Measurements from ENCODE around the gene LPA.

Gene LPA

DNA sequence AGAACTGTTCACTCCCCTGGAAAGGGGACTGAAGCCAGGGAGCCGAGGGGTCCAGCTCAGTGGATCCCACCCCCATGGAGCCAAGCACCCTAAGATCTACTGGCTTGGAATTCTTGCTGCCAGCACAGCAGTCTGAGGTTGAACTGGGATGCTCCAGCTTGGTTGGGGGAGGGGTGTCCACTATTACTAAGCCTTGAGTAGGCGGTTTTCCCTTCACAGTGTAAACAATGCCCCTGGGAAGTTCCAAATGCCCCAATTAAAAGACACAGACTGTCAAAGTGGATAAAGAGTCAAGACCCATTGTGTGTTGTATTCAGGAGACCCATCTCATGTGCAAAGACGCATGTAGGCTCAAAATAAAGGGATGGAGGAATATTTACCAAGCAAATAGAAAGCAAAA, 150.2 kb downstream of the LPA start:
- no peak for FAIRE-seq

DNA sequence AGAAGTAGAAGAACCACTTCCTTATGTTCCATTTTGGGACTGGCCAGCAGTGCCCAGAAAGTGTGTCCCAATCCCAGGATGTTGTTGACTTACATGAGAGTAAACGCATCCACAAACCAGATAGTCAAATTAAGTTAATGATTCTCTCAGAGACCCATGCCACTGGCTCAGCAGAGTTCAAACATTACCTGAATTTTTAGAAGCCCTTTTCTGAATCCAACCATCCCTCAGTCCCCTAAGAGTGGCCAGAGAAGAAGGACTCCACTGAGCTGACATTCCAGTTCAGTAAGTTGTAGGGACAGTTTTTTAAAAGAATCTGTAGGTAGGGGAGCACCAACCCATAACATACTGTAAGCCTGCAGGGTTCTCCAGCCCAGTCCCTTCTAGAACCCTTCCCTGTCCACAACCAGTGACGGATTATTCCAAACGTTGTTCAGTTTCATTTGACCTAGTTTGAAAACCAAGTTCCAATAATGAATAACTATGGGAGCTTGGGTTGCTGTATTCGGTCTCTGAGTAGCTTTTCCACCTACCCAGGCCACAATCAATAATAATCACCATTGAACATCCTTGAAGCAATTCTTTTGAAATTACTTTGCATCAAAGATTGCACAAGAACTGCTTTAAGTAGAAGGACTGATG, 153.0 kb downstream of the LPA start:
- FAIRE-seq = no peak

GRCh38 chr6:160510199-160510598, 153.9 kb downstream of the LPA start:
- FAIRE-seq = no peak

- FAIRE-seq = no peak
Observed at GRCh38 chr6:160509610-160510009, 154.5 kb downstream of the LPA start.

- no peak for FAIRE-seq
Observed at GRCh38 chr6:160508599-160508998, 155.5 kb downstream of the LPA start.

DNA sequence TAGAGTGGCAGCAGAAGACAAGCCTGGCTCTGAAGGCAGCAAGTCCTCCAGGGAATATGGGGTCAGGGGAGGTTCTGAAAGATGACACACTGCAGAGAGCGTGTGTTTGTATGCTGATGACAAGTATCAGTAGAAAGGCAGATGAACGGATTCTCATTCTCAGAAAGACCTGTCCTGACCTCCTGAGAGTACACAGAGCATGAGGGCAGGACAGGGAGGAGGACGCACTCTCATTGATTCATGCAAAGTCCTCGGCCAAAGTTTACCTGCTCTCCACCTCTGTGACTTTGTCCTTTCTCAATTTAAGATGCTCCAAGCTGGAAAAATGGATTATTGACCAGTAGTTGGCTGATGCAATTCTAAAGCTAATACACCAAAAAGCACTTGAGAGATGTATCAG, 156.7 kb downstream of the LPA start:
- no peak for FAIRE-seq

- FAIRE-seq = no peak
Observed at GRCh38 chr6:160505970-160506369, 158.1 kb downstream of the LPA start.

GRCh38 chr6:160500639-160501038, 163.4 kb downstream of the LPA start:
- no peak for FAIRE-seq

GRCh38 chr6:160494576-160494975, 169.5 kb downstream of the LPA start:
- no peak for FAIRE-seq

- FAIRE-seq = no peak
Observed at GRCh38 chr6:160489091-160489490, 175.0 kb downstream of the LPA start.

- no peak for FAIRE-seq
Observed at GRCh38 chr6:160487116-160487515, 177.0 kb downstream of the LPA start.

Measured in TTC549 (cell line).